ENCODE results near the gene LRIF1.

Gene LRIF1

GRCh38 chr1:110899458-110899843 lies 64.3 kb downstream of the LRIF1 start:
- no peak overlapping the region for H3K4me3 ChIP-seq (ENCODE audit: control insufficient read depth, low read depth, low read length)
- DNase-seq (ENCODE audit: low read depth) = no peak
- TF ChIP-seq, protein P1, sequence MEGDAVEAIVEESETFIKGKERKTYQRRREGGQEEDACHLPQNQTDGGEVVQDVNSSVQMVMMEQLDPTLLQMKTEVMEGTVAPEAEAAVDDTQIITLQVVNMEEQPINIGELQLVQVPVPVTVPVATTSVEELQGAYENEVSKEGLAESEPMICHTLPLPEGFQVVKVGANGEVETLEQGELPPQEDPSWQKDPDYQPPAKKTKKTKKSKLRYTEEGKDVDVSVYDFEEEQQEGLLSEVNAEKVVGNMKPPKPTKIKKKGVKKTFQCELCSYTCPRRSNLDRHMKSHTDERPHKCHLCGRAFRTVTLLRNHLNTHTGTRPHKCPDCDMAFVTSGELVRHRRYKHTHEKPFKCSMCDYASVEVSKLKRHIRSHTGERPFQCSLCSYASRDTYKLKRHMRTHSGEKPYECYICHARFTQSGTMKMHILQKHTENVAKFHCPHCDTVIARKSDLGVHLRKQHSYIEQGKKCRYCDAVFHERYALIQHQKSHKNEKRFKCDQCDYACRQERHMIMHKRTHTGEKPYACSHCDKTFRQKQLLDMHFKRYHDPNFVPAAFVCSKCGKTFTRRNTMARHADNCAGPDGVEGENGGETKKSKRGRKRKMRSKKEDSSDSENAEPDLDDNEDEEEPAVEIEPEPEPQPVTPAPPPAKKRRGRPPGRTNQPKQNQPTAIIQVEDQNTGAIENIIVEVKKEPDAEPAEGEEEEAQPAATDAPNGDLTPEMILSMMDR (IDR thresholded peaks at IDR 0.05; ENCODE audit: control insufficient read depth, insufficient read depth, low read depth, low read length, missing control alignments) = no peak

- no peak for DNase-seq (ENCODE audit: low read depth)
- H3K4me3 ChIP-seq (ENCODE audit: control insufficient read depth, low read depth, low read length) = no peak overlapping the region
- TF ChIP-seq, protein P1 (IDR thresholded peaks at IDR 0.05; ENCODE audit: control insufficient read depth, insufficient read depth, low read depth, low read length, missing control alignments) = no peak
These were observed 64.8 kb downstream of the LRIF1 start for GRCh38 chr1:110898734-110899457.

DNA sequence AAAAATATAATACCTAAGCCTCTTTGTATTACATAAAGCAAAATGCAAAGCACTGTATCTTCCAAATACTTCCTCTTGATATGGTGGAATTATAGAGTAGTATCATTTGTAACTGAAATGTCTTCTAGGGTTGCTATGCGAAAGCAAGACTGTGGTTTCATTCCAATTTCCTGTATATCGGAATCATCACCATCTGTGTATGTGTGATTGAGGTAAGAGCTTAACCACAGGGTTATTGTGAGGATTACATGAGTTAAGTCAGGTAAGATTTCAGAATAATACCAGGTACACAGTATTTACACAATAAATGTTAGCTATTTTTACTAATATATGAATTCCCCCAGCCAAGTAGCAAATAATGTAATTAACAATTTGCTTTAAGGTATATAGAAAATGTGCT lies 66.0 kb downstream of the LRIF1 start:
- TF ChIP-seq, protein P1 (IDR thresholded peaks at IDR 0.05; ENCODE audit: control insufficient read depth, insufficient read depth, low read depth, low read length, missing control alignments) = no peak
- no peak for DNase-seq (ENCODE audit: low read depth)
- H3K4me3 ChIP-seq (ENCODE audit: control insufficient read depth, low read depth, low read length) = no peak overlapping the region
